CD14-positive monocyte (primary cell): ENCODE results near the gene KRT25. TPM values are rescaled to one million over a fixed set of nuclear protein-coding genes. Genes with fewer than 3 reads are reported as not detected.

ENCODE experiments used
- DNase-seq, 3 donors: peaks; one replicate each; pipeline ENCODE4 v3.0.0-alpha.2; 2011 to 2022
- H2AFZ ChIP-seq: 2 replicates; pipeline ENCODE4 v1.6.0; 2012; ENCODE audit warnings: mild to moderate bottlenecking, low read depth, low read length, inconsistent platforms; ENCODE audit not compliant: insufficient read depth, poor library complexity, severe bottlenecking
- H3K27ac ChIP-seq, 2 donors: 1 replicate in 1 of 2; 2 replicates in 1 of 2; pipeline ENCODE4 v1.5.1; 2012 to 2013; ENCODE audit warnings: low read length in 2 of 2, control low read depth in 1 of 2, inconsistent platforms in 1 of 2, low read depth in 1 of 2, mild to moderate bottlenecking in 1 of 2
- H3K27me3 ChIP-seq, 2 donors: one replicate each; pipeline versions ENCODE4 v1.6.0 to v1.6.1; 2011 to 2013; ENCODE audit warnings: low read length in 2 of 2; ENCODE audit not compliant: control insufficient read depth in 2 of 2, insufficient read depth in 2 of 2
- H3K36me3 ChIP-seq, 2 donors: replicated peaks in 1 of 2; 1 replicate in 1 of 2; 2 replicates in 1 of 2; pipeline versions ENCODE4 v1.5.1 to v1.6.1; 2012 to 2013; ENCODE audit warnings: low read length in 2 of 2, control low read depth in 1 of 2, inconsistent platforms in 1 of 2, mild to moderate bottlenecking in 1 of 2; ENCODE audit not compliant: insufficient read depth in 2 of 2, control insufficient read depth in 1 of 2
- H3K4me1 ChIP-seq, 2 donors: 1 replicate in 1 of 2; 2 replicates in 1 of 2; pipeline versions ENCODE4 v1.5.1 to v1.6.1; 2012 to 2013; ENCODE audit warnings: low read length in 2 of 2, control low read depth in 1 of 2, inconsistent platforms in 1 of 2, mild to moderate bottlenecking in 1 of 2, moderate library complexity in 1 of 2; ENCODE audit not compliant: insufficient read depth in 2 of 2, control insufficient read depth in 1 of 2
- H3K4me2 ChIP-seq: replicated peaks from 2 replicates; pipeline ENCODE3; 2012; ENCODE audit warnings: low read length, moderate library complexity, mild to moderate bottlenecking; ENCODE audit not compliant: poor library complexity, severe bottlenecking; ENCODE audit errors: extremely low read depth
- H3K4me3 ChIP-seq, 3 experiments: fragments of 200-600 bp in 1 of 3; sonication (generic) in 1 of 3; replicated peaks in 1 of 3; 1 replicate in 2 of 3; 2 replicates in 1 of 3; pipeline ENCODE4 v1.5.1; 2011 to 2013; ENCODE audit warnings: low read length in 3 of 3, mild to moderate bottlenecking in 3 of 3, control low read depth in 2 of 3, low read depth in 2 of 3, inconsistent platforms in 1 of 3, moderate library complexity in 1 of 3
- H3K79me2 ChIP-seq: 2 replicates; pipeline ENCODE4 v1.6.0; 2012; ENCODE audit warnings: mild to moderate bottlenecking, control low read depth, inconsistent platforms, low read length, moderate library complexity; ENCODE audit not compliant: insufficient read depth
- H3K9ac ChIP-seq: 2 replicates; pipeline ENCODE4 v1.6.0; 2017; ENCODE audit warnings: low read length, mild to moderate bottlenecking; ENCODE audit not compliant: insufficient read depth, poor library complexity, severe bottlenecking
- H3K9me3 ChIP-seq, 2 donors: replicated peaks in 1 of 2; 1 replicate in 1 of 2; 2 replicates in 1 of 2; pipeline versions ENCODE4 v1.5.1 to v1.6.1; 2012 to 2013; ENCODE audit warnings: low read length in 2 of 2, control low read depth in 1 of 2; ENCODE audit not compliant: control insufficient read depth in 1 of 2, insufficient read depth in 1 of 2
- H4K20me1 ChIP-seq: 2 replicates; pipeline ENCODE4 v1.6.0; 2012; ENCODE audit warnings: mild to moderate bottlenecking, low read length, control low read depth, moderate library complexity; ENCODE audit not compliant: insufficient read depth
- H3K27ac Mint-ChIP-seq, 7 donors: one replicate each; pipeline ENCODE4 v1.8.0; 2020; ENCODE audit warnings: mild to moderate bottlenecking in 7 of 7, mixed read lengths in 7 of 7, moderate library complexity in 6 of 7, inconsistent platforms in 2 of 7
- H3K27me3 Mint-ChIP-seq, 3 donors: one replicate each; pipeline ENCODE4 v1.8.0; 2021 to 2022; ENCODE audit warnings: low read depth in 3 of 3, mild to moderate bottlenecking in 3 of 3, mixed read lengths in 3 of 3, moderate library complexity in 3 of 3, inconsistent platforms in 1 of 3
- H3K36me3 Mint-ChIP-seq, 2 donors: one replicate each; pipeline ENCODE4 v1.8.0; 2020; ENCODE audit warnings: mixed read lengths in 2 of 2, inconsistent platforms in 1 of 2, mild to moderate bottlenecking in 1 of 2
- H3K4me1 Mint-ChIP-seq: one replicate; pipeline ENCODE4 v1.8.0; 2020; ENCODE audit warnings: mild to moderate bottlenecking, mixed read lengths
- H3K4me3 Mint-ChIP-seq, 2 donors: one replicate each; pipeline ENCODE4 v1.8.0; 2020; ENCODE audit warnings: mild to moderate bottlenecking in 2 of 2, mixed read lengths in 2 of 2, moderate library complexity in 1 of 2
- H3K9me3 Mint-ChIP-seq, 7 donors: one replicate each; pipeline ENCODE4 v1.8.0; 2020 to 2022; ENCODE audit warnings: mixed read lengths in 7 of 7, mild to moderate bottlenecking in 6 of 7, moderate library complexity in 6 of 7, inconsistent platforms in 2 of 7
- CTCF ChIP-seq: fragments of 200-600 bp; IDR thresholded peaks from one replicate; pipeline ENCODE4 v1.8.0; 2022; ENCODE audit warnings: antibody characterized with exemption, mild to moderate bottlenecking
- WGBS: methylation state at CpG from one replicate; pipeline ENCODE4 v1.1.5; 2013; ENCODE audit warnings: missing lambda C conversion rate; ENCODE audit not compliant: insufficient coverage; 5-methylcytosine and 5-hydroxymethylcytosine counted together
- intact Hi-C, 2 donors: fragments of 100-400 bp; cut with micrococcal nuclease; formaldehyde crosslinking; loops; one replicate each; pipeline versions ENCODE4 v1.15.0 to v1.15.1; 2023
- polyA plus RNA-seq, 3 donors: library from polyadenylated mRNA; depleted of rRNA in 1 of 3; unstranded in 2 of 3; stranded (reverse) in 1 of 3; fragments of 300-500 nt in 2 of 3; fragments of >200 nt in 1 of 3; fragmentation: Illumina TruSeq in 2 of 3; gene quantifications; 1 replicate in 2 of 3; 2 replicates in 1 of 3; pipeline ENCODE4 v1.2.3, GENCODE V29; 2012 to 2021

Gene KRT25
- polyA plus RNA-seq, 3 donors: not detected

- Histone ChIP-seq H3K9me3 (no peaks in the 10 kb centered on the region), H3K27ac (no peak overlapping the region), H3K27me3 (peaks cover 0 to 10% of the 10 kb centered on the region in 2 donors), H2AFZ (no peak overlapping the region), H3K4me2 (no peak overlapping the region), H3K4me3 (no peak overlapping the region), H4K20me1 (no peaks in the 10 kb centered on the region), H3K9ac (no peak overlapping the region), H3K4me1 (peaks cover 5 to 11% of the 10 kb centered on the region in 2 donors), H3K36me3 (no peaks in the 10 kb centered on the region), H3K79me2 (no peaks in the 10 kb centered on the region)
- peak in 1 of 3 donors; percentile 23 for DNase-seq
- no peak for TF ChIP-seq CTCF
- Mint-ChIP-seq H3K9me3 (peaks cover 3 to 13% (median 8%) of the 10 kb centered on the region in 7 donors), H3K4me1 (peaks cover 11% of the 10 kb centered on the region), H3K36me3 (no peaks in the 10 kb centered on the region), H3K4me3 (no peak overlapping the region), H3K27me3 (peaks cover 17 to 30% (median 26%) of the 10 kb centered on the region in 3 donors), H3K27ac (peak overlapping the region in 1 of 7 donors; percentile 9)
- intact Hi-C loops: no loop called here
- WGBS: 43% methylated on average over 5 of the region's 7 CpGs
Observed at GRCh38 chr17:40707745-40708144, 47.4 kb downstream of the KRT25 start.

DNA sequence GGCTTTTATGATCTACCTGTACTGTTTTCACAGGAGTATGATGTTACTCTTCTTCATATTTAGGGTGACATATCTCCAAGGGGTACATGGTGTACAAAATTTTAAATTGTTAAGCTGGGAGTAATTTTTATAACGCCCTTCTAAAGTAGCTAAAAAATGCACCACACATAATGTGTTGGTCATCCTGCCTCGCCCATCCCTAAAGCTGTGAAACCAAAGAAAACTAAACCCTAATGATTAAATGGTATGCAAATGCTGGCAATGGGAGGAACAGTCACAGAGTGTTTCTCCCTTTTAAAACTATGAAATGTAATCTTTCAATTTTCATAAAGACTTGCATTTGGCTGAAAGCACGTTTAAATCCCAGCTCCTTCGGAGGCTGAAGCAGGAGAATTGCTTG, 49.5 kb downstream of the KRT25 start:
- no peak overlapping the region for H2AFZ ChIP-seq

More for the DNA sequence above, 49.5 kb downstream of the KRT25 start:
- no CpG with 5 or more reads among the region's 4 CpGs for WGBS
- Mint-ChIP-seq H3K4me1 (peaks cover 11% of the 10 kb centered on the region), H3K36me3 (no peaks in the 10 kb centered on the region), H3K27ac (no peak overlapping the region), H3K4me3 (no peak overlapping the region), H3K9me3 (peaks cover 3 to 12% (median 8%) of the 10 kb centered on the region in 7 donors), H3K27me3 (peaks cover 25 to 31% (median 27%) of the 10 kb centered on the region in 3 donors)
- H3K36me3 ChIP-seq: no peaks in the 10 kb centered on the region
- H3K4me3 ChIP-seq: no peak overlapping the region
- TF ChIP-seq CTCF: no peak
- H3K79me2 ChIP-seq: no peaks in the 10 kb centered on the region
- H3K27ac ChIP-seq: no peak overlapping the region
- peaks cover 5 to 11% of the 10 kb centered on the region in 2 donors for H3K4me1 ChIP-seq
- no peaks in the 10 kb centered on the region for H3K9me3 ChIP-seq
- H3K4me2 ChIP-seq: no peak overlapping the region
- H3K9ac ChIP-seq: no peak overlapping the region
- DNase-seq: no peak
- peaks cover 0 to 10% of the 10 kb centered on the region in 2 donors for H3K27me3 ChIP-seq
- intact Hi-C loops: no loop called here
- no peaks in the 10 kb centered on the region for H4K20me1 ChIP-seq
